HG02571 (cell line): Measurements from ENCODE around the gene SYT6.
A peak's percentile ranks its signal among the peaks of the same experiment; 100 is the strongest.

Experiments
- ATAC-seq: cut with Tn5 transposase; IDR thresholded peaks from one replicate; pipeline ENCODE4 v1.9.1; 2021; ENCODE audit warnings: mild to moderate bottlenecking, moderate library complexity; ENCODE audit not compliant: unreplicated experiment

Gene SYT6

GRCh38 chr1:114155706-114156105 lies 2.0 kb upstream of the SYT6 start:
- no peak for ATAC-seq

DNA sequence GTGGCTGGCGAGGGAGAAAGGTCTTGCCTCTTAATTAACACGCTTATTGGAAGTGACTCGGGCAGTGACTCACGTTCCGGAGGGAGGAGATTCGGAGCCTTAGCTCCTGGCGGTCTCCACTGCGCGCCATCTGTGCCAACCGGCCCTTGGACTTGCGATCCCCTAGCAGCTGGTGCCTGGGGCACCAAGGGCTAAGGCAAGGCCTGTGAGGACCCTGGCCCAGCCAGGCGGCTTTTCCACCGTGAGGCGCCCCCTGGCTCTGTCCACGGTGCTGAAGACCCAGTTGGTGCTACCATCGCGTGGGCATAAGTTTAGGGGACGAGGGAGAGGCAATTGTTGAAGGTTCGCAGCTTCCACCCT lies 1.3 kb upstream of the SYT6 start:
- ATAC-seq = no peak

DNA sequence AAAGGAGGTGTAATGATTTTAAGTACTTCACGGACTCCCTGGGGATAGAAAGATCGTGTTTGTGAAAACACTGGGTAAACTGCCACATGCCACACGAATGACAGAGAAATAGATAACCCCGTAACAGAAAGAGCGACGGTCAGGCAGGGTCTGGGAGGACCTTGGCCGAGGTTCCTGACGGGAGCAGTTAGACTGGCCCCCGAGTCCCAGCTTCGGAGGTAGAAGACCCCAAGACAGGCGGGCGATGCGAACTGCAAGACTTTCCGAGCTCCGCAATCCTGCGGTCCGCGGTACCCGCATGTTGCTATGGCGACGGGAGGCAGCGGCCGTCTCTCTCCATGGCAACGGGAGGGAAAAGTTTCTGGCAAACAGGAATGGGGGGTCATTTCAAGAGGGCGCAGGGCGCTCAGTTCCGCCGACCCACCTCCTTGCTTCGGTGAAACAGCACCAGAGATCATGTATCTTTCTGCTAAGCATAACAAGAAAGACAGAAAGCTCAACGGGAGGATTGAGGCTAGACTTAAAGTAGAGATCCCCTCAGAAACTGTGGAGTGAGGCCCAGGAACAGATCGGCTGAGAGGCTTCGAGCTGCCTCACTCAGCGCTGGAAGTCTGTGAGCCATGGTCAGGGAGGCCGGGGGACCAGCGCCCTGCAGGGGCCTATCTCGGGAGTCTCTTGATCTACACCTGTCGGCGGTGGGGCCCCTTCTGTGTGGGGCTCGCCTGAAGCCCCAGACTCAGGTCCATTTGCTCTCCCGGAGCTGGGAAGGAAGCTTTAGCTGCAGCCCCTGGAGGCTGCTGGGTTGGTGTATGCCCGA lies 685 bp upstream of the SYT6 start:
- no peak for ATAC-seq

- no peak for ATAC-seq
These were observed 985 bp downstream of the SYT6 start for GRCh38 chr1:114152508-114153260.

DNA sequence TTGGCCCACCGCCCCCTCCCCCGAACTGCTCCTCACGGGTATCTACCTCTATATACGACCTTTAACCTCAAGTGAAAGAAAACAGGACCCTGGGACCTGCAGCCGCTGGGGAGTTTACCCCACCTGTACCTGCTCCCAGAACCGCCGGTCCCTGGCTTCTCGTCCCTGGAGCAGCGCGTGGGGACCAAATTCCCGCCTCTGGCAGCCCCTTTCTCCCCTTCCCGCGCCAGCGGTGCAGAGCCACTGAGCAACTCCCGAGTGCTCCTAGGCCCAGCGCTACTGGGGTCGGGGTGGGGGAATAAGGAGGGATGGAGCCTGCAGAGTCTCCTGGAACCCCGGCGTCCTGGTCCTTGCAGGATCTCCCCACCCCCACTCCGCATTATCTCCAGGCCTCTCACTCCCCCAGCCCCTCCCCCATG lies 1.6 kb downstream of the SYT6 start:
- no peak for ATAC-seq

- no peak for ATAC-seq
These were observed 3.7 kb downstream of the SYT6 start for GRCh38 chr1:114150016-114150415.

GRCh38 chr1:114149211-114149610 lies 4.5 kb downstream of the SYT6 start:
- no peak for ATAC-seq

- ATAC-seq = no peak
These were observed 8.0 kb downstream of the SYT6 start for GRCh38 chr1:114145504-114146151.

DNA sequence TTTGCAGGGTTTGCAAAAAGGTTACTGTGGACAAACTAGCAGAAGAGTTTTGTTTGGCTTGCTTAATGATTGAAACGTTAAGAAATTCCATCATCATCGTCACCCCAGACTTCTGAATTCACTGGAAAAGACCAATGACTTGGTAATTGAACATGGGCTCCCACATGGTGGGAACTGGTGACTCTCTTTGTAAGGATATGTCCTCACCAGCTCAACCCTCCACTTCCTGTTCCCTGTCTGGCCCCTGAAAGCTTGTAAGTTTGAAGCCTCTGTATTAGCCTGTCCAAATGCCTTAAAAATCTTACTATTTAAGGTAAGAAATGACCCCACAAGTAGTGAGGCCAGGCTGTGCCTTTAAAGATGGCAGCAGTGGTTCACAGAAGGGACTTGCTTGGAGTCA lies 9.7 kb downstream of the SYT6 start:
- ATAC-seq = no peak

GRCh38 chr1:114139540-114139939 lies 14.1 kb downstream of the SYT6 start:
- no peak for ATAC-seq

DNA sequence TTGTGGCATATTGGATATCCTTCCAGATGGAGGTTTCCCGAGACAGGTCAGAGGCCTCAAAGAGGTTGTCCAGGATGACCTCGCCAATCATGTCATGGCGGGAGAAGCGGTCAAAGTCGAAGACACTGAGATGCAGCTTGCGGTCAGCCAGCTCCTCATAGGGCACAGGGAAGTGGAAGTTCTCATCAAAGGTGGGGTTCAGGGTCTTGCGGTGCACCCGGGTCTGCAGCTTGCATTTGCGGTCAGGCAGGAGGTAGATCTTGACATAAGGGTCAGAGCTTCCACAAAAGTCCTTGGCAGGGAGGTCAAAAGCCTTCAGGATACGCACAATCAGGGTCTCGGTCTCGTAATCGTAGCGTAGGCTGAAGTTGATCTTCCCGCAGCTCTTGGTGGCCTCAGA lies 16.2 kb downstream of the SYT6 start:
- no peak for ATAC-seq

GRCh38 chr1:114135786-114136185 lies 17.9 kb downstream of the SYT6 start:
- ATAC-seq = no peak

GRCh38 chr1:114134518-114134917 lies 19.2 kb downstream of the SYT6 start:
- ATAC-seq = no peak

GRCh38 chr1:114133129-114133528 lies 20.5 kb downstream of the SYT6 start:
- no peak for ATAC-seq

DNA sequence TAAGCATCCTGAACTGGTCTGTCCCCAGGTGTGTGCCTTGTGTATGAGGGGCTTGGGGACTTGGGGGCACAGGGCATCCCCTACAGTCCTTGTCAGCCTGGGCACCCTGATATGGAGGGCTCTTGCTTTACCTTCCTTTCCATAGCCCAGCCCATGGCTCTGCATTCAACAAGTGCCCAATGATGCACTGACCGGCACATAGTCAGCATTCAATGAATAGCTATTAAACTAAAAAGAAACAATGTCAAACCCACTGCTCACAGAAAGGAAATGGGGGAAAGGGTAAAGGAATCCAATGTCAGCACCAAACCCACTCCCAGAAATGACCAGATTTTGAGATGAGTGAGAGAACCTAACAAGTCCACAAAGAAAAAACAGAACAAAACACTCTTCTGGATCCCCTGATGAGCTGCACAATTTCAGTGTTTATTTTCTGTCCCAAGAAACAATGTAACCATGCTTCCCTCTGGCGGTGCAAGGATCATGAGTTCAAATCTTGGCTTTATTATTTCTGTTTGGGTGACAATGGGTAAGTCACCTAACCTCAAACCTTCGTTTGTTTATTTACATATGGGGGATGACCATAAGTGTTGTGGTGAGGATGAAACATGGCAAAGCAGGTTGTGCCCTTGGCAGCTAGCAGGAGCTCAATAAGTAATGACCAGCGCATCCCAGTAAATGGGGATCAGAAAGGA lies 22.0 kb downstream of the SYT6 start:
- ATAC-seq = no peak

GRCh38 chr1:114130846-114131525 lies 22.7 kb downstream of the SYT6 start:
- ATAC-seq = no peak

DNA sequence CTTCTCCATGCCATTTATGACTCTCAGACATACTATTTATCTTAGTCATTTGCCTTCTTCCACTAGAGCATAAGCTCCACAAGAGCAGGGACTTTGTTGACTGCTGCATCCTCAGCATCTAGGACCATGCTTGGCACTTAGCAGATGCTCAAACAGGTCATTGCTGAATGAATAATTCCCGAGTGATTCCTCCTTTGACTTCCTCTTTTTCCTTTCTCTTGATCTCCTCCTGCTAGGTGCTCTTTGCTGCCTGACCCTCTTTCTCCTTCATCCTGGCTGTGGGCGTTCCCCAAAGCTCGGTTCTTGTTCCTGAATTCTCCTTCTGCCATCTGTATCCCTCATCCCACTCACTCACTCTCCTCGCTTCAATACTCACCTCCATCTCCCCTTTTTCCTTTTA lies 23.5 kb downstream of the SYT6 start:
- no peak for ATAC-seq

DNA sequence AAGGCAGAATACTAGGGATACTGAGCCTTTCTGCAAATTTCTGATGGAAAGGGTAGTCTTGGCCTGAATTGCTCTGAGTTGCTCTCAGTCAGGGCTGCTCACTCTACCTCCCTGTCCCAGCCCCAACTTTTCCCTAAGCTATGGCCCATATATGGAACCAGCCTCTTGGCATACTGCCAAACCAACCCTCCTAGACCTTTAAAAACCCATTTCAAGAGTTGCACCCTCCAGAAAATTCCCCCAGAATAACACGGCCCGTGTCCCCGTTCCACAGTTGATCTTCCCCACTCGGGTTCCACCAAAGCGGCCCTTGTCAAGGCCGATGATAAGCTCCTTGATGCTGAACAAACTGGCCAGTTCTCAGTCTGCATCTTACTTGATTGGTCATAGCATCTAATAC lies 25.4 kb downstream of the SYT6 start:
- no peak for ATAC-seq

- peak; percentile 59 for ATAC-seq
These were observed 27.2 kb downstream of the SYT6 start for GRCh38 chr1:114126261-114127095.

GRCh38 chr1:114124644-114125043 lies 29.0 kb downstream of the SYT6 start:
- ATAC-seq = no peak
